HepG2 (cell line): ENCODE results near the gene FEV. TPM values are rescaled to one million over a fixed set of nuclear protein-coding genes. Genes with fewer than 3 reads are reported as not detected.

Experiments
- ATAC-seq: fragments of 200-7000 bp; cut with Tn5 transposase; 3 replicates; pipeline ENCODE4 v1.9.1; 2020; ENCODE audit warnings: mild to moderate bottlenecking, moderate library complexity
- BruUV-seq: library from RNA; stranded (reverse); fragments of 400-500 nt; replicated peaks from 2 replicates; lab custom pipeline; 2021; lab: Mats Ljungman, UMichigan
- CTCF ChIA-PET: fragments of 300-600 bp; formaldehyde crosslinking; extraction: SDS; loops from one replicate; lab custom pipeline; 2021; ENCODE audit warnings: low total read pairs, inconsistent platforms, low intra/inter-chr PET ratio; lab: Yijun Ruan, JAX
- POLR2A ChIA-PET: fragments of 350-600 bp; sonication (Branson Sonifier 250); formaldehyde crosslinking; loops from one replicate; lab custom pipeline; 2020; ENCODE audit warnings: antibody characterized with exemption, inconsistent platforms; lab: Yijun Ruan, JAX
- DNase-seq: peaks from one replicate; pipeline ENCODE4 v3.0.0-alpha.2; 2015; ENCODE audit warnings: low spot score
- FAIRE-seq: peaks from 3 replicates; lab custom pipeline; 2011; peaks lifted over from hg19 to GRCh38; lab: Jason Lieb, UNC
- H2AFZ ChIP-seq: one replicate; pipeline ENCODE4 v1.6.1; 2011; ENCODE audit warnings: low read length, inconsistent platforms
- H3K27ac ChIP-seq: fragments of 300-600 bp; 3 replicates; pipeline ENCODE4 v1.8.0; 2011; ENCODE audit warnings: mixed run types, mild to moderate bottlenecking, mixed read lengths, low read length, inconsistent platforms; ENCODE audit not compliant: insufficient read depth; ENCODE audit errors: extremely low read length
- H3K27me3 ChIP-seq, 2 experiments: fragments of 200-600 bp in 1 of 2; 2 replicates in 1 of 2; 3 replicates in 1 of 2; pipeline versions ENCODE4 v1.6.0 to v1.8.0; 2011; ENCODE audit warnings: low read length in 2 of 2, mild to moderate bottlenecking in 2 of 2, moderate library complexity in 2 of 2, inconsistent platforms in 1 of 2; ENCODE audit not compliant: insufficient read depth in 2 of 2, control insufficient read depth in 1 of 2
- H3K36me3 ChIP-seq, 2 experiments: fragments of 200-600 bp in 1 of 2; replicated peaks in 1 of 2; 2 replicates in 1 of 2; 3 replicates in 1 of 2; pipeline versions ENCODE4 v1.5.1 to v1.8.0; 2011; ENCODE audit warnings: low read length in 2 of 2, inconsistent platforms in 1 of 2; ENCODE audit not compliant: insufficient read depth in 2 of 2, control insufficient read depth in 1 of 2
- H3K4me1 ChIP-seq: 2 replicates; pipeline ENCODE4 v1.5.1; 2012; ENCODE audit warnings: low read length, inconsistent platforms; ENCODE audit not compliant: insufficient read depth
- H3K4me2 ChIP-seq: 2 replicates; pipeline ENCODE4 v1.6.0; 2011; ENCODE audit warnings: low read depth, low read length, inconsistent platforms
- H3K4me3 ChIP-seq, 3 experiments: fragments of 200-600 bp in 1 of 3; sonication (generic), shearing (Covaris generic) in 1 of 3; replicated peaks in 1 of 3; 2 replicates each; pipeline ENCODE4 v1.5.1; 2011 to 2016; ENCODE audit warnings: low read length in 3 of 3, inconsistent platforms in 2 of 3, low read depth in 2 of 3, mild to moderate bottlenecking in 2 of 3, control low read depth in 1 of 3, mixed read lengths in 1 of 3; ENCODE audit not compliant: insufficient read depth in 1 of 3
- H3K79me2 ChIP-seq: one replicate; pipeline ENCODE4 v1.6.1; 2011; ENCODE audit warnings: low read length, inconsistent platforms; ENCODE audit not compliant: insufficient read depth
- H3K9ac ChIP-seq: 2 replicates; pipeline ENCODE4 v1.6.0; 2011; ENCODE audit warnings: mild to moderate bottlenecking, low read depth, low read length, inconsistent platforms; ENCODE audit not compliant: insufficient read depth
- H3K9me3 ChIP-seq: 2 replicates; pipeline ENCODE4 v1.5.1; 2012; ENCODE audit warnings: mild to moderate bottlenecking, low read length
- H4K20me1 ChIP-seq: 2 replicates; pipeline ENCODE4 v1.6.0; 2011; ENCODE audit warnings: inconsistent platforms, mild to moderate bottlenecking, low read length, moderate library complexity; ENCODE audit not compliant: insufficient read depth
- FOXK1 ChIP-seq: sonication (generic); formaldehyde crosslinking; IDR thresholded peaks from 2 replicates; pipeline ENCODE4 v1.4.0; 2020; ENCODE audit warnings: low read depth, missing genetic modification reagents, borderline replicate concordance
- HMGXB3 ChIP-seq: sonication (generic); formaldehyde crosslinking; IDR thresholded peaks from 2 replicates; pipeline ENCODE4 v1.4.0; 2020; ENCODE audit warnings: missing genetic modification reagents, borderline replicate concordance
- MLXIP ChIP-seq: sonication (generic); formaldehyde crosslinking; IDR thresholded peaks from 2 replicates; pipeline ENCODE4 v1.9.0; 2021; ENCODE audit warnings: missing genetic modification reagents, borderline replicate concordance
- RAD21 ChIP-seq: fragments of 450-650 bp; formaldehyde crosslinking; IDR thresholded peaks from 2 replicates; pipeline ENCODE4 v1.5.0; 2020; ENCODE audit warnings: mild to moderate bottlenecking
- RFXANK ChIP-seq: IDR thresholded peaks from 2 replicates; pipeline ENCODE4 v1.6.1; 2016
- TEF ChIP-seq: sonication (generic); formaldehyde crosslinking; IDR thresholded peaks from 2 replicates; pipeline ENCODE4 v1.5.0; 2020; ENCODE audit warnings: missing genetic modification reagents
- ZFP62 ChIP-seq: sonication (generic); formaldehyde crosslinking; IDR thresholded peaks from 2 replicates; pipeline ENCODE4 v1.4.0; 2020; ENCODE audit warnings: missing genetic modification reagents
- ZFP91 ChIP-seq: sonication (generic); formaldehyde crosslinking; IDR thresholded peaks from 2 replicates; pipeline ENCODE4 v1.9.0; 2022; ENCODE audit warnings: missing genetic modification reagents, mild to moderate bottlenecking, borderline replicate concordance
- ZNF138 ChIP-seq: sonication (generic); formaldehyde crosslinking; IDR thresholded peaks from 2 replicates; pipeline ENCODE4 v1.5.0; 2020; ENCODE audit warnings: mild to moderate bottlenecking, low read depth, missing genetic modification reagents
- ZNF343 ChIP-seq: sonication (generic); formaldehyde crosslinking; IDR thresholded peaks from 2 replicates; pipeline ENCODE4 v1.4.0; 2020; ENCODE audit warnings: mild to moderate bottlenecking, missing genetic modification reagents
- ZNF382 ChIP-seq: sonication (generic); formaldehyde crosslinking; IDR thresholded peaks from 2 replicates; pipeline ENCODE4 v1.5.0; 2020; ENCODE audit warnings: missing genetic modification reagents, mild to moderate bottlenecking, borderline replicate concordance
- ZNF761 ChIP-seq: sonication (generic); formaldehyde crosslinking; conservative IDR thresholded peaks from 2 replicates; pipeline ENCODE4 v1.4.0; 2020; ENCODE audit warnings: mild to moderate bottlenecking, missing genetic modification reagents
- ZNF777 ChIP-seq: sonication (generic); formaldehyde crosslinking; IDR thresholded peaks from 2 replicates; pipeline ENCODE4 v1.4.0; 2020; ENCODE audit warnings: missing genetic modification reagents
- ZNF788 ChIP-seq: sonication (generic); formaldehyde crosslinking; IDR thresholded peaks from 2 replicates; pipeline ENCODE4 v1.5.0; 2020; ENCODE audit warnings: mild to moderate bottlenecking, missing genetic modification reagents, borderline replicate concordance
- WGBS: methylation state at CpG from one replicate; pipeline ENCODE4 v1.1.6; 2017; ENCODE audit warnings: low lambda C conversion rate; 5-methylcytosine and 5-hydroxymethylcytosine counted together
- in situ Hi-C: cut with HindIII; loops from 2 replicates; pipeline ENCODE4 v1.10.0; 2017; ENCODE audit warnings: low pct_unique_long_range_greater_than_20kb; ENCODE audit not compliant: extremely low pct_ligation_motif_present
- intact Hi-C: fragments of 100-400 bp; cut with micrococcal nuclease; formaldehyde crosslinking; loops from one replicate; pipeline ENCODE4 v1.10.0; 2022; ENCODE audit not compliant: unreplicated experiment
- polyA plus RNA-seq, 8 experiments: library from polyadenylated mRNA; depleted of rRNA in 3 of 8; stranded (reverse) in 7 of 8; unstranded in 1 of 8; fragments of >200 nt; fragmentation: Illumina TruSeq in 4 of 8; extraction: Trizol in 4 of 8; gene quantifications; 2 replicates each; pipeline versions ENCODE4 v1.2.1 to v1.2.3, GENCODE V29; 2011 to 2016; ENCODE audit warnings: low read depth in 4 of 8, missing spikeins in 1 of 8, mixed read lengths in 1 of 8; ENCODE audit not compliant: insufficient read depth in 1 of 8
- total RNA-seq, 5 experiments: library from RNA; depleted of rRNA; stranded (reverse); fragments of >200 nt; fragmentation: Illumina TruSeq; extraction: Trizol; gene quantifications; 2 replicates each; pipeline ENCODE4 v1.2.3, GENCODE V29; 2016; ENCODE audit warnings: low read depth in 1 of 5

Gene FEV
- total and polyA plus RNA-seq, 2 of the 13 experiments (the other 11 are each of a cell fraction or from before 2014, with no cell fraction given) = not detected

- Histone ChIP-seq H3K27ac (no peak overlapping the region), H3K4me2 (no peak overlapping the region), H3K9me3 (no peaks in the 10 kb centered on the region), H3K4me1 (no peaks in the 10 kb centered on the region), H2AFZ (no peak overlapping the region), H4K20me1 (no peaks in the 10 kb centered on the region), H3K36me3 (no peaks in the 10 kb centered on the region), H3K79me2 (no peaks in the 10 kb centered on the region), H3K27me3 (peaks cover 3 to 79% of the 10 kb centered on the region in 2 experiments), H3K9ac (no peak overlapping the region), H3K4me3 (no peak overlapping the region)
- ChIA-PET CTCF (no interaction called here), POLR2A (interaction anchor here (0.6 kb wide), 1 partner anchor 8 kb away, joined by 3 read pairs; no protein-coding TSS in a partner anchor)
- ATAC-seq (peak; percentile 78), FAIRE-seq (no peak), DNase-seq (no peak)
- WGBS = 30% methylated on average over 4 of the region's 18 CpGs
- intact Hi-C loops = loop anchor here (10.0 kb wide), 1 partner anchor 89 kb away; no protein-coding TSS in a partner anchor
- BruUV-seq = no TSS peak
- in situ Hi-C loops = no loop called here
- TF ChIP-seq ZNF761 (CRISPR knock-in tag) = no peak
- no peak for TF ChIP-seq MLXIP (CRISPR knock-in tag)
- TF ChIP-seq ZNF382 (CRISPR knock-in tag) = no peak
- TF ChIP-seq ZFP91 (CRISPR knock-in tag) = 0 out of 2 replicates have a peak, but pooled peaks have one; percentile 18
- TF ChIP-seq ZFP62 (CRISPR knock-in tag) = no peak
- TF ChIP-seq FOXK1 (CRISPR knock-in tag) = no peak
- TF ChIP-seq RFXANK = no peak
- no peak for TF ChIP-seq ZNF788
- TF ChIP-seq TEF (CRISPR knock-in tag) = no peak
- no peak for TF ChIP-seq HMGXB3 (CRISPR knock-in tag)
- peak; percentile 33; the same call in 1 of the 2 replicates for TF ChIP-seq ZNF777 (CRISPR knock-in tag)
- TF ChIP-seq ZNF343 (CRISPR knock-in tag) = no peak
- 0 out of 2 replicates have a peak, but pooled peaks have one; percentile 10 for TF ChIP-seq RAD21 (CRISPR knock-in tag)
- TF ChIP-seq ZNF138 (CRISPR knock-in tag) = no peak
These were observed 31.5 kb downstream of the FEV start for GRCh38 chr2:218953366-218953954.
